ENCODE data around the gene CATSPERZ.

CATSPERZ gene

DNA sequence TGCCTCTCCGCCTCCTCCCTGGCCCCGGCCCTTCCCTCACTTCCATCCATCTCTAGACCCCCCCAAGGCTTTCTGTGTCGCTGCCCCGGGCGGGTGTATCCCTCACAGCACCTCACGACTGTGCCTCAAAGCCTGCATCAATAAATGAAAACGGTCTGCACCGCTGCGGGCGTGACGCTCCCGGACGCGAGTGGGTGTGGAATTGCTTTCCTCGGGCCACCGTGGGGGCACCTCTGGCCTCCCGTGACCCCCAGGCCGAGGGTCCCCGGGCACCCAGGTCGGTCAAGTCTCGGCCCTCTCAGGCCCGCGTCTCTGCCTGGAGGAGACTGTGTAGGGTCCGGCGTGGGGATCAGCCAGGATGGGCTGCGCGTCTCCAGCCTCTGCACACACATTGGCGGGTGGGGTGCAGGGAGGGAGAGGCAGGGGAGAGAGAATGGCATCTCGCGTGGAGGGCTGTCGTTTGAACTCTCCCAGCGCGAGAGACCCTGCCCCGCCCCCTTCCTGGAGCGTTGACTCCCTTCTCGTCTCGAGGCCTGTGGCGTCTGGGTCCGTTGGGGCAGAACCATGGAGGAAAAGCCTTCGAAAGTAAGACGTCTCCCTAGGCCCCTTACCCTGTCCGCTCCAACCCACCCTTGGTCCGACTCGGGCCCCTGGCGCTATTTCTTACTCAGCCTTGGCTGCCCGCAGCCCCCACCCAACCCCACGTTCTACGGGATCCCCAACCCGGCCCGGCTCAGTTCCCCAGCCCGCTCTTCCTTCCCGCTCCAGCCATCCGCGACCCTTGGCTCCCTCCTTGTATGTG, at the start of gene CATSPERZ:
Gene CATSPERZ, plus strand, starts transcription at position 512 of the 802 bp plus-strand sequence. Its CDS starts 53 bp downstream, at position 565.
- CTCF ChIA-PET = interaction anchor here (0.7 to 5.8 kb wide), 29 partner anchors 10 to 360 kb away, joined by 3 to 219 read pairs (median 6); partner anchors contain the start of genes BAD, CCDC88B, FERMT3 and GPR137
- POLR2A ChIA-PET = interaction anchor here (1.2 kb wide), 1 partner anchor 28 kb away, joined by 3 read pairs; no protein-coding TSS in a partner anchor
- no peak for DNase-seq (ENCODE audit: extremely low spot score)
- TF ChIP-seq CTCF (IDR thresholded peaks at IDR 0.05; ENCODE audit: control extremely low read depth, extremely low read depth, low read depth, missing control alignments) = no peak

GRCh38 chr11:64250415-64251015, 49.6 kb upstream of the CATSPERZ start:
- CTCF ChIA-PET = interaction anchor here (0.7 to 4.6 kb wide), 18 partner anchors 9 to 82 kb away, joined by 3 to 134 read pairs (median 4); partner anchors contain the start of genes CATSPERZ, ESRRA, FERMT3 and FKBP2
- no peak for DNase-seq (ENCODE audit: extremely low spot score)
- TF ChIP-seq CTCF (IDR thresholded peaks at IDR 0.05; ENCODE audit: control extremely low read depth, extremely low read depth, low read depth, missing control alignments) = no peak
- POLR2A ChIA-PET = interaction anchor here (0.5 kb wide), 1 partner anchor 529 kb away, joined by 3 read pairs; no protein-coding TSS in a partner anchor

DNA sequence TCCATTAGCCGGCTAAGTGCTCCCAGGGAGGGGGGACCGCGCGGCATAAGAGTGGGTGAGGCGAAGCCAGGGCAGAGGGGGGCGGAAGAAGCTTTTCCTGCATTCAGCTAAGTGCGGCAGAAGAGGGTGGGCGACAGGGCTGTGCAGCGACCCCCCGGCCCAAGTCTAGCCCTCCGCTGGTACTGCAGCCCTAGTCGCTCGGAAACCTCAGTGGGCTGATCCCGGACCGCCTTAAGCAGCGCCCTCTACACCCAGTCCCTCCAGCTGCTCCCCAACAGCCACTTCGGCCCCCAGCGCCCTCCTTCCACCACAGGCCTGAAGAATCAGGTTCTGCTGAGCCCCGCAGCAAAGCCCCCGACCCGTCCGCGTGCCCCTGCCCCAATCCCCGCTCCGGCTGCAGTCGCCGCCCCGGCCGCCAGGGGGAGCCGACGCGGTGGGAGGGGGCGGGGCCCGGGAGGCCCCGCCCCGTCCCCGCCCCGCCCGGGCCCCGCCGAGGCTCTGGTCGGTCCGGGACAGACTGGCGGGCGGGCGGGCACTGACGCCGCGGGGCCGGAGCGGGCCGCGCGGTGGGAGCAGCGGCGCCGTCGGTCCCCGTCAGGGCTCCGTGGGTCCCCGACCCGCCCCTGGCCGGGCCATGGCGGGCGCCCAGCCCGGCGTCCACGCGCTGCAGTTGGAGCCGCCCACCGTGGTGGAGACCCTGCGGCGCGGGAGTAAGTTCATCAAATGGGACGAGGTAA, 49.0 kb upstream of the CATSPERZ start, which contains the start of gene PLCB3:
Gene PLCB3, plus strand, starts transcription at position 515 of the 737 bp plus-strand sequence. Its CDS starts 120 bp downstream, at position 635.
- POLR2A ChIA-PET = interaction anchor here (1.3 kb wide), 1 partner anchor 20 kb away, joined by 4 read pairs; no protein-coding TSS in a partner anchor
- peak; percentile 72 for TF ChIP-seq CTCF (IDR thresholded peaks at IDR 0.05; ENCODE audit: control extremely low read depth, extremely low read depth, low read depth, missing control alignments)
- CTCF ChIA-PET = interaction anchor here (0.7 to 4.6 kb wide), 23 partner anchors 10 to 81 kb away, joined by 3 to 134 read pairs (median 4); partner anchors contain the start of genes BAD, CATSPERZ, ESRRA and FERMT3
- DNase-seq (ENCODE audit: extremely low spot score) = peak; percentile 91

DNA sequence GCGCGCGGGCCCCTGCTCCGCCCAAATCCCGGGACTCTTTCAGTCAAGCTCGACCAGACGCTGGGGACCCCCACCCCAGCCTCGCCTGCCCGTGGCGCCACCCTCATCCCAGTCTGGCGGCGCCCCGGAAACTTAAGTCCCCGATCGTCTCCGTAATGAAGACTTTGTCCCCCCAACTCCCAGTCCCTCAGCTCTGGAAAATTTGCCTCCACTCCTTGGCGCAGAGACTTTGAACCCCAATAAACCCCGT, 48.5 kb upstream of the CATSPERZ start:
- POLR2A ChIA-PET = interaction anchor here (1.3 kb wide), 1 partner anchor 20 kb away, joined by 4 read pairs; no protein-coding TSS in a partner anchor
- no peak for TF ChIP-seq CTCF (IDR thresholded peaks at IDR 0.05; ENCODE audit: control extremely low read depth, extremely low read depth, low read depth, missing control alignments)
- CTCF ChIA-PET = interaction anchor here (0.8 to 4.6 kb wide), 15 partner anchors 11 to 64 kb away, joined by 3 to 134 read pairs (median 4); partner anchors contain the start of genes BAD, CATSPERZ, FERMT3 and FKBP2
- DNase-seq (ENCODE audit: extremely low spot score) = no peak

DNA sequence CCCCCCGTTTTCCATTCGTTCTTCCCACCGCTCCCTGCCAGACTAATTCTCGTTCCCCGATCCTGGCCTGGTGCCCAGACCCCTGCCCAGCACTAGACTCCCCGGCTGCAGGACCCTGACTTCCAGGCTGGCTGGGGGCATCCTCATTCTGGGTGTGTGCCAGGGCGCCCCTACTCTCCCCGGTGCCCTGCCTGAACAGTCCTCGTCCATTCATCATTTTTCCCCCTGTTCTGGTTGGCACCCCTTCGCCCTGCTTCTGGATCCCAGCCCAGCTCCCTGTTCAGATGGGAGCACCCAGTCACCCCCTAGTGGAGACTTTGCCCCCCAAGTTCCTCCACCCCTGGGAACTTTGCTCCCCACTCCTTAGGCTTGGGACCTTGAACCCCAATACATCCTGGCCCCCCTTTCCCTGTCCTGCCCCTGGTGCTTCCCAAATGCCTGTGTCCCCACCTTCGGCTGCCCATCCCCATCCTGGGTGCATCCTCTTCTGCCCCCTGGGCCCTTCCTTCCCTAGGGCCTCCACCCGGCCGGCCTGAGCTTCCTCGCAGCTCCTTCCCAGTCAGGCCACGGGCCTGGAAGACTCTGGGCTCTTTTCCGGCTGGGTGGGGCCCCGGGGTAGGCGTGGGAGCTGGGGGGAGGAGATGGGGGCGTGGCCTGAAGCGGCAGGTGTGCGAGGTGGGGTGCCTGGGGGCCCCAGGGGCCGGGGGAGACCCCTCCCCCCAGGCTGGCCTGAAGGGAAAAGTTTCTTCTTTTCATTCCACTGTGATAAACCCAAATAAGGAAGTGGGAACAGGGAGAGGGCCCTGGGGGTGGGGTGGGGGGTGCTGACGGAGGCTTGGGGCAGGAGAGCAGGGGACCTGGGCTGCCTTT, 47.9 kb upstream of the CATSPERZ start:
- TF ChIP-seq CTCF (IDR thresholded peaks at IDR 0.05; ENCODE audit: control extremely low read depth, extremely low read depth, low read depth, missing control alignments) = peak; percentile 31
- peak; percentile 50 for DNase-seq (ENCODE audit: extremely low spot score)
- ChIA-PET POLR2A (interaction anchor here (0.9 to 1.3 kb wide), 2 partner anchors 11 to 19 kb away, joined by 3 to 4 read pairs; no protein-coding TSS in a partner anchor), CTCF (interaction anchor here (0.8 to 4.6 kb wide), 15 partner anchors 8 to 65 kb away, joined by 3 to 134 read pairs (median 4); partner anchors contain the start of genes BAD, CATSPERZ, FERMT3 and FKBP2)
